ENCODE data around the gene PHYKPL. TPM values are rescaled to one million over a fixed set of nuclear protein-coding genes. Genes with fewer than 3 reads are reported as not detected.

Gene PHYKPL
- total and polyA plus RNA-seq, 12 donors: 15.0 to 125 (median 62.4) TPM

- Histone ChIP-seq H3K36me3 (replicated peaks in 1 of 2) (no peaks in the 10 kb centered on the region), H3K27me3 (no peaks in the 10 kb centered on the region), H3K27ac (no peak overlapping the region), H3K9me3 (replicated peaks in 1 of 3) (no peaks in the 10 kb centered on the region), H3K4me3 (no peak overlapping the region), H3K4me1 (replicated peaks in 1 of 2) (peaks cover 0 to 5% of the 10 kb centered on the region in 2 donors)
- WGBS, 4 donors: 37 to 67% (median 48%) methylated on average over 7 to 8 of the region's 8 CpGs
- intact Hi-C loops (cut with DNase I): no loop called here
- TF ChIP-seq POLR2A (IDR thresholded peaks at IDR 0.05): no peak
- TF ChIP-seq, protein P1, sequence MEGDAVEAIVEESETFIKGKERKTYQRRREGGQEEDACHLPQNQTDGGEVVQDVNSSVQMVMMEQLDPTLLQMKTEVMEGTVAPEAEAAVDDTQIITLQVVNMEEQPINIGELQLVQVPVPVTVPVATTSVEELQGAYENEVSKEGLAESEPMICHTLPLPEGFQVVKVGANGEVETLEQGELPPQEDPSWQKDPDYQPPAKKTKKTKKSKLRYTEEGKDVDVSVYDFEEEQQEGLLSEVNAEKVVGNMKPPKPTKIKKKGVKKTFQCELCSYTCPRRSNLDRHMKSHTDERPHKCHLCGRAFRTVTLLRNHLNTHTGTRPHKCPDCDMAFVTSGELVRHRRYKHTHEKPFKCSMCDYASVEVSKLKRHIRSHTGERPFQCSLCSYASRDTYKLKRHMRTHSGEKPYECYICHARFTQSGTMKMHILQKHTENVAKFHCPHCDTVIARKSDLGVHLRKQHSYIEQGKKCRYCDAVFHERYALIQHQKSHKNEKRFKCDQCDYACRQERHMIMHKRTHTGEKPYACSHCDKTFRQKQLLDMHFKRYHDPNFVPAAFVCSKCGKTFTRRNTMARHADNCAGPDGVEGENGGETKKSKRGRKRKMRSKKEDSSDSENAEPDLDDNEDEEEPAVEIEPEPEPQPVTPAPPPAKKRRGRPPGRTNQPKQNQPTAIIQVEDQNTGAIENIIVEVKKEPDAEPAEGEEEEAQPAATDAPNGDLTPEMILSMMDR (IDR thresholded peaks at IDR 0.05): peak in 5 of 6 experiments; percentile 33 to 57 (median 43)
- peak in 4 of 7 donors; percentile 40 to 68 (median 56) for DNase-seq
Observed at GRCh38 chr5:178196986-178197385, 35.6 kb downstream of the PHYKPL start.

- intact Hi-C loops (cut with DNase I): no loop called here
- no peaks in the 10 kb centered on the region for H3K9me3 ChIP-seq (replicated peaks in 1 of 3)
Observed at GRCh38 chr5:178196281-178196812, 36.3 kb downstream of the PHYKPL start.

DNA sequence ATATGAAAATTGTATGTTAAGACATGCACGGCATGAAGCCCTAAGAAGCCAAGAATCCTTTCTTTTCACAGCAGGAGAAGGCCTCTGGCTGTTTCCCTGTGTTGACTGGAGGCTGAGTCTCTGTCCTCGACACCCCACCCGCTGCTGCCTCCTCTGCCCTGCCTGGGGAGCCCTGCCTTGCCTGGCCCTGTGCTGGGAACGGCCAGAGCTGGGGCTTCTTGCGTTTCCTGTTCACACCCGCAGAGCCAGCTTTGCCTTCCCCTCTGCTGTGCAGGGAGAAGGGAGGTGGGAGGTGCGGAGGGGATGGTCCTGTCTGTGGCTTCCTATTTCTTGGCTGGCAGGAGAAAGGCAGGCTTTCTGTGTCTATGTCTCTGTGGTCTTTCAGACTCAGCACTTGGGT is 38.6 kb downstream of the PHYKPL start:
- intact Hi-C loops (cut with DNase I): no loop called here
- no peak for DNase-seq
- H3K4me3 ChIP-seq: no peak overlapping the region
- WGBS, 4 donors: 42 to 76% (median 49%) methylated on average over 3 to 7 of the region's 7 CpGs
- no peaks in the 10 kb centered on the region for H3K27me3 ChIP-seq
- TF ChIP-seq, protein P1 (IDR thresholded peaks at IDR 0.05): no peak
- no peak for TF ChIP-seq POLR2A (IDR thresholded peaks at IDR 0.05)
- H3K27ac ChIP-seq: no peak overlapping the region
- H3K36me3 ChIP-seq (replicated peaks in 1 of 2): no peaks in the 10 kb centered on the region
- H3K9me3 ChIP-seq (replicated peaks in 1 of 3): no peaks in the 10 kb centered on the region
- H3K4me1 ChIP-seq (replicated peaks in 1 of 2): no peaks in the 10 kb centered on the region

More at GRCh38 chr5:178196281-178196812, 36.3 kb downstream of the PHYKPL start:
- H3K36me3 ChIP-seq (replicated peaks in 1 of 2): no peaks in the 10 kb centered on the region
- DNase-seq: no peak
- 81 to 85% (median 84%) methylated on average over 6 to 7 of the region's 7 CpGs for WGBS, 4 donors
- no peak overlapping the region for H3K4me3 ChIP-seq
- H3K4me1 ChIP-seq (replicated peaks in 1 of 2): no peaks in the 10 kb centered on the region
- H3K27me3 ChIP-seq: no peaks in the 10 kb centered on the region
- no peak overlapping the region for H3K27ac ChIP-seq
- TF ChIP-seq, protein P1 (IDR thresholded peaks at IDR 0.05): no peak
- TF ChIP-seq POLR2A (IDR thresholded peaks at IDR 0.05): no peak

DNA sequence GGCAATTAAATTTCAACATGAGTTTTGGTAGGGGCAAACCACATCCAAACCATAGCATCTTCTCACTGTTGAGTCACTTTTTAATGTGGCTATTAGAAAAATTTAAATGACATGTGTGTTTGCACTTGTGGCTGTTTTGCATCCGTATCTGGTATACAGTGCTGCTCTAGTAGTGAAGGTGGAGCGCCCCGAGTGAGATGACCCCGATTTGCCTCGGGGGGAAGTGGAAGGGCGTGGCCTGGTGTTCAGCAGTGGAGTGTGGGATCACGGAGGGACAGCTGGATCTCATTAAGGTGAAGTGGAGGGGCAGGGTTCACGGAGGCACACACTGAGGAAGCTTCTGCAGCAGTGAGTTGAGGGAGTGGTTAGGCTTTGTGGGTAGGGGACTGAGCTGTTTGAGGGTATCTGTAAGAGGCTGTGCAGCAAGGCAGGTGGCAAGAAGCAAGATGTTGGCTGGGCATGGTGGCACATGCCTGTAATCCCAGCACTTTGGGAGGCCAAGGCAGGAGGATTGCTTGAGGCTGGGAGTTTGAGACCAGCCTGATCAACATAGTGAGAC is 39.3 kb downstream of the PHYKPL start:
- TF ChIP-seq, protein P1 (IDR thresholded peaks at IDR 0.05): no peak
- TF ChIP-seq POLR2A (IDR thresholded peaks at IDR 0.05): no peak
- WGBS, 4 donors: 75 to 86% (median 77%) methylated on average over 8 of the region's 8 CpGs

More for the DNA sequence above, 39.3 kb downstream of the PHYKPL start:
- H3K9me3 ChIP-seq (replicated peaks in 1 of 3): no peaks in the 10 kb centered on the region
- DNase-seq: no peak
- H3K27ac ChIP-seq: no peak overlapping the region
- H3K4me3 ChIP-seq: no peak overlapping the region
- no peaks in the 10 kb centered on the region for H3K4me1 ChIP-seq (replicated peaks in 1 of 2)
- intact Hi-C loops (cut with DNase I): no loop called here
- H3K27me3 ChIP-seq: no peaks in the 10 kb centered on the region
- no peaks in the 10 kb centered on the region for H3K36me3 ChIP-seq (replicated peaks in 1 of 2)

Measured in adrenal gland (tissue), 12 donors.